ENCODE data around the gene LMX1B.

- TF ChIP-seq CTCF (IDR thresholded peaks at IDR 0.05) (no peak), POLR2A (IDR thresholded peaks at IDR 0.05) (no peak), POLR2AphosphoS5 (IDR thresholded peaks at IDR 0.05) (no peak), EP300 (IDR thresholded peaks at IDR 0.05) (no peak)
These were observed at the start of gene LMX1B for GRCh38 chr9:126613651-126614050.

Measured in stomach (tissue), 4 donors.